Mammary epithelial cell (primary cell): ENCODE measurements around the gene GGCT.

Experiments
- CTCF ChIP-seq, 2 donors: IDR thresholded peaks in 1 of 2; conservative IDR thresholded peaks in 1 of 2; 2 replicates each; pipeline ENCODE4 v1.5.1; 2011 to 2012; ENCODE audit warnings: inconsistent platforms in 2 of 2, low read length in 2 of 2, mild to moderate bottlenecking in 2 of 2, control low read depth in 1 of 2, low read depth in 1 of 2; ENCODE audit not compliant: insufficient read depth in 1 of 2; ENCODE audit errors: extremely low read depth in 1 of 2
- EZH2 ChIP-seq: IDR thresholded peaks from 2 replicates; pipeline ENCODE4 v1.6.1; 2012; ENCODE audit warnings: low read length, inconsistent platforms, borderline replicate concordance

- TF ChIP-seq CTCF (conservative IDR thresholded peaks at IDR 0.05 in 1 of 2, IDR thresholded peaks at IDR 0.05 in 1 of 2; ENCODE audit: extremely low read depth in 1 of 2, insufficient read depth in 1 of 2, low read depth in 1 of 2, low read length in 2 of 2), result no peak
- TF ChIP-seq EZH2, result no peak
These were observed 51.6 kb downstream of the GGCT start for GRCh38 chr7:30453016-30453415.
